HG03095 (cell line): ENCODE results near the gene KRT25.
"Not testable (repeated sequence)": the region's sequence is repeated elsewhere in the genome, so short reads cannot be mapped to it uniquely, and the experiment has no call there.

Experiments used
- ATAC-seq: cut with Tn5 transposase; IDR thresholded peaks from one replicate; pipeline ENCODE4 v1.9.1; 2021; ENCODE audit warnings: moderate library complexity; ENCODE audit not compliant: unreplicated experiment

KRT25 gene

DNA sequence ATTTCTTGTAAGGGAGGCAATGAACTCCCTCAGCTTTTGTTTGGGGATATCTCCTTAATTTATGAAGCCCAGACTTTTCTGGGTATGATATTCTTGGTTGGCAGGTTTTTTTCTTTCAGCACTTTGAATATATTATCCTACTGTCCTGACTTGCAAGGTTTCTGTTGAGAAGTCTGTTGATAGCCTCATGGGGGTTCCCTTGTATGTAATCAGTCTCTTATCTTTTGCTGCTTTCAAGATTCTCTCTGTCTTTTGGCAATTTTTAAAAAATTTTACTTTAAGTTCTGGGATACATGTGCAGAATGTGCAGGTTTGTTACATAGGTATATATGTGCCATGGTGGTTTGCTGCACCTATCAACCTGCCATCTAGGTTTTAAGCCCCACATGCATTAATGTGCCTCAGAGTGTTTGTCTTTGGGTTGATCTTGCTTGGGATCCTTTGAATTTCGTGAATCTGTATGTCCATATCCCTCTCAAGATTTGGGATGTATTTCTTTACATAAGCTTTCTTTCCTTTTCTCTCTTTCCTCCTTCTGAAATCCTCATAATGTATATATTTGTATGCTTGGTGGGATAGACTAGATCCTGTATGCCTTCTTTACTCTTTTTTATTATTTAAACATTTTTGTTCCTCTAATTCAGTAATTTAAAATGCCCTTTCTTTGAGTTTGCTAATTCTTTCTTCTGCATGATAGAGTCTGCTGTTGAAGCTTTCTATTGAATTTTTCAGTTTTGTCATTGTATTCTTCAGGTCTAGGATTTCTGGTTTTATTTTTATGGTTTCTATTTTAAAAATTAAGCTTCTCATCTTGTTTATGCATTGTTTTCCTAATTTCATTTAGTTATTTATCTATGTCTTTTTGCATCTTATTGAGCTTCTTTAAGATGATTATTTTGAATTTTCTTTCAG, 5.2 kb upstream of the KRT25 start:
- no peak for ATAC-seq

GRCh38 chr17:40753804-40754203, 1.3 kb downstream of the KRT25 start:
- no peak for ATAC-seq

DNA sequence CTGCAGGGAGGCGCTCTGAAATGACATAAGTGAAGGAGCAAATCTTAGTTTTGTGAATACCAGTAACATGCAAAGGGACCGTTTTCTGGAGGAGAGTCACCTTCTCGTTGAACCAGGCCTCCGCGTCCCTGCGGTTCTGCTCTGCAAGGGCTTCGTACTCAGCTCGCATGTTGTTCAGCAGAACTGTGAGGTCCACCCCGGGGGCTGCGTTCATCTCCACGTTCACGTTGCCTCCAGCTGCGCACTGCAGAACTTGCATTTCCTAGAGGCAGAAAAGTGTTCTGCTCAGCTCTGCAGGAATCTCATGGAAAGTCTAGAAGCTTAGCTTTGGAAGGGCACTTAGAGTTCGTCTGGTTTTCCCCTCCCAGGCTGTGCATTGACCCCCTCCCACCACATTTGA, 4.1 kb downstream of the KRT25 start:
- no peak for ATAC-seq

DNA sequence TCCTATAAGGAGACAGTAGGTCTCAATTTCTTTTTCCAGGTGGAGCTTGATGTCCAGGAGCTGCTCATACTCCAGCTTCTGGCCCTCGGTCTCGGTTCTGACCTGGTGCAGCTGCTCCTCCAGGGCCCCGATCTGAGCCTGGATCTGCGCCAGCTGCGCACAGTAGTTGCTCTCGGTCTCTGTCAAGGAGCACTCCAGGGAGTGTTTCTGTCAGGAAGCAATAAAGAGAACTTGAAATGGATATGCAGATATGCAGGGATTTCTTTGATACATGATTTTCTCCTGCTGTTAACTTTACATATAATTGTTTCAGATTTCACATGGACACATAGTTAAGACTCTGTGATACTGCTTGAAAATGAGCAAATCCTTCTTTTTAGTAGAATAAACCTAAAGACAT, 4.7 kb downstream of the KRT25 start:
- no peak for ATAC-seq

- not testable (repeated sequence) for ATAC-seq
These were observed 6.5 kb downstream of the KRT25 start for GRCh38 chr17:40748666-40749065.

GRCh38 chr17:40738553-40738952, 16.6 kb downstream of the KRT25 start:
- ATAC-seq = no peak

- no peak for ATAC-seq
These were observed 20.1 kb downstream of the KRT25 start for GRCh38 chr17:40735016-40735415.

DNA sequence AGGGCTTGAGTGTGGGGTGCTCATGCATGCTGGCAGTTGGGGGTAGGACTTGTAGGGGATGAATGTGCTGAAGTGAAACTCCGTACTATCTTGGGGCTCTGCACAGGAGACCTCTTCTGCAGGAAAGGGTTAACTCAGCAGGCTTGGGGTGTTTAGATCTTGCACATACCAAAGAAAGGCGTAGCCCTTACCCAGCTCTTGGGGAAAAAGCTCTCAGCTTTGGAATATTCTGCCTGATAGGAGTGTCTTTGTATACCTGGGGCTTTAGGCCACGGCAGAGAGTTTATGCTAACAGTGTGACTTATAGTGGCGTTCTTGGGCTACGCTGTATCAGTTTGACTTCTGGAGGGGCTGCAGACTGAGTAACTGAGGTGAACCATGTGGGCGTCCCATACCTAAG, 21.1 kb downstream of the KRT25 start:
- ATAC-seq = no peak

DNA sequence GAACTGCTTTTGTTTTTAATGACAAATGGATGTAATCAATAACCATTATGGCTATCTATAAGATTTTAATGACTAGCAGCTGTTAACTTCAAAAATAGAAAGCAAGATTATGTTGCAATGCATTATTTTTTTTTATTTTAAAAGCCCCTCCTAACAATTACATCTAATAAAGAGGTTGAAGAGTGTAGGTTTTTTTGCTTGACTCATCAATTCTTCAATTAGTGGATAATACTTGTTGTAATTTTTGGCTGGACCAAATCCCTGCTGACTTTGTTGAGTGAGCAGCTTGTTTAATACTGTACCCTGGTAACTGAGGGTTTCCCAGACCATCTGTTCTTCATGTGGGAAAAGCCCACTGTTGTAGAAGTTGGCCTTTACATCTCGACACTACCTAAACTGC, 24.2 kb downstream of the KRT25 start:
- ATAC-seq = no peak

- no peak for ATAC-seq
These were observed 27.5 kb downstream of the KRT25 start for GRCh38 chr17:40727447-40728231.

DNA sequence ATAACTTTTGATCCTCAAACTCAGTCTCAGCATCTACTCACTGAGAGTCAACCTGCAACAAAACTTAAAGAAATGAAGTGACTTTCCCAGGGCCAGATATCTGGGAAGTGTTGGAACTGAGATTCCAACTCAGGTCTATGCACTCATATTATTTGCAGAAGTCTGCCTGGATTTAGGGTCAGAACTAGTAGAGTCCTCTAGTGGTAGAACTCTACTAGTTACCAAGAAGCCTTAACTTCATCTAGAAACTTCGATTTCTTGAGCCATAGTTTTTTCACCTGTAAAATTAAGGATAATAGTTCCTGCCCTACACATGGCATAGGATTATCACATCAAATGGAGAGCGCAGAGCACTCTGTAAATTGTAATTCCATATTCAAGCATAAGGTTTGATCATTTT, 28.2 kb downstream of the KRT25 start:
- ATAC-seq = no peak

- ATAC-seq = no peak
These were observed 30.5 kb downstream of the KRT25 start for GRCh38 chr17:40724656-40725055.

DNA sequence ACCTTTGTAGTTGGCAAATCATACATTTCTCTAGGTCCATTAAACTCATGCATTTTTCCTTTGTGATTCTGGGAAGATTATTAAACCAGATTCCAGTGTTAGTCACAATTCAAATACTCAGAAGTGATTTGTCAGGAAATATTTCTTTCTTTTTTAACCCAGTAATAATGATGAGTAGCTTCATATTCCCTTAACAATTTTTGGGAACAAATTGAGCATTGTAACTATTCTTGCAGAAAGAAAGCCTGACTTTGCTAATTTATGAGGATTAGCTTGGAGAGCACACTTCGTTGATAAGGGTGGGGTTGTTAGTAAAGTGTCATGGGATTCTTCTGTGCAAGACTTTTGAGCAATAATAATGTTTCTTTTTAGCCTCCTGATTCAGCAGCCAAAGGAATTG, 32.9 kb downstream of the KRT25 start:
- ATAC-seq = no peak

DNA sequence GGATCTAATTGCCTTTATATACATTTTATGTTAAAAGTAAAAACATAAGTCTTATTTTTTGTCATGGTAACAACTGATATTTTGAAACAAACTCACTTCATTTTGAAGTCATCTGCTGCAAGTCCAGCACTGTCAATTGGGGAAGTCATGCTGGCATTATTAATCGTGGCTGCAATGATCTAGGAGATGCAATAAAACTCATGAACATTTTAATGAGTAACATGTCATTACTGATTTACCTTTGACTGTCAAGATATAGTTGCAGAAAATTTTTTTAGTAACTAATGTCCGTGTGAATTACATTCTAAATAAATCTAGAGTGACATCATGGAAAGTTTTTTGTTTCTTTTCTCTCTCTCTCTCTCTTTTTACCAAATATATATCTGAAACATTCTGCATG, 34.2 kb downstream of the KRT25 start:
- no peak for ATAC-seq

GRCh38 chr17:40718930-40719329, 36.2 kb downstream of the KRT25 start:
- no peak for ATAC-seq

DNA sequence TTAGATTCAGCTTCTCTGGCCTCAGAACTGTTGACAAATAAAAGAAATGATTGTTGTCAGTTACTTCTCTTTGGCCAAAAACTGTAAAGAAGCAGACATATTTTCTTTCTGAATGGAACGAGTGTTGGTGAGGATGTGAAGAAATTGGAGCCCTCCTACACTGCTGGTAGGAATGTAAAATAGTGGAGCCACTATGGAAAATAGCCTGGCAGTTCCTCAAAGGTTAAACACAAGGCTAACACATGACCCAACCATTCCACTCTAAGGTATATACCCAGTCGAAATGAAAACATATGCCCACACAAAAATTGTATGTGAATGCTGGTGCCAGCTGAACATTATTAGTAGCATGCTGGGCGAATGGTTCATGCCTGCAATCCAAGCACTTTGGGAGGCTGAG, 37.4 kb downstream of the KRT25 start:
- no peak for ATAC-seq

GRCh38 chr17:40714473-40714872, 40.7 kb downstream of the KRT25 start:
- no peak for ATAC-seq

- ATAC-seq = no peak
These were observed 47.4 kb downstream of the KRT25 start for GRCh38 chr17:40707745-40708144.

- ATAC-seq = no peak
These were observed 49.5 kb downstream of the KRT25 start for GRCh38 chr17:40705584-40705983.

DNA sequence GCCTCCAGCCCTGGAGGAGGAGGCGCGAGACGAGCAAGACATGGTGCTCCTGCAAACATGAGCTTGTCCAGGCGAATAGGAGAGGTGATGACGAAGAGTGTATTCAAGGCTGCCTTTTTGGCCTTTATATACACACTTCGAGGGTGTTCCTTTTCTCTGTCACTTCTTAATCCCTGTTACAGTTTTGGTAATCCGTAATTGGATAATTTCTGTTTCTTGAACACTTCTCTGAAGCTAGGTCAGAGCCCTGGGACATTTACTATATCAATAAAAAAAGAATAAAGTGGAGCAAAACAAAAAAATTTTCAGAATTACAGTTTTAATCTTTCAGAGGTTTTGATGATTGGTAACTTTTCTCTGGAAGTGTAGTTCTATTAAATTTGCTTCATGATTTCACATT, 51.5 kb downstream of the KRT25 start, which contains the start of gene KRT24:
Gene KRT24, minus strand, starts transcription at position 101 of the 400 bp plus-strand sequence. Its CDS starts 59 bp downstream, at position 42.
- no peak for ATAC-seq

DNA sequence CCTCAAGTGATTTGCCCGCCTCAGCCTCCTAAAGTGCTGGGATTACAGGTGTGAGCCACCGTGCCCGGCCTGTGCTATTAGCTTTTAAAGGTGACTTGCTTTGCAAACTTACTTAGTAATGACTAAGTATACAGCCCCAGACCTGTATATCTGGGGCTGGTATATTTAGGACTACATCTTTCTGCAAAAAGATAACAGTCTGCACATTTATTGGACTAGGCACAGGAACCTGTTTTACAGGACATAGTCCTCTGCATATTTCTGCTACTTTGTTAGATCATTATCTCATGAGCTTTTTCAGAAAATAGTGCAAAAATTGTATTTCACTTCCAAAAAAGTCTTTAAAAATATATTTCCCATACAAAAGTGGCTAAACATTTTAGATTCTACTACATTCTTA, 52.9 kb downstream of the KRT25 start:
- ATAC-seq = no peak

DNA sequence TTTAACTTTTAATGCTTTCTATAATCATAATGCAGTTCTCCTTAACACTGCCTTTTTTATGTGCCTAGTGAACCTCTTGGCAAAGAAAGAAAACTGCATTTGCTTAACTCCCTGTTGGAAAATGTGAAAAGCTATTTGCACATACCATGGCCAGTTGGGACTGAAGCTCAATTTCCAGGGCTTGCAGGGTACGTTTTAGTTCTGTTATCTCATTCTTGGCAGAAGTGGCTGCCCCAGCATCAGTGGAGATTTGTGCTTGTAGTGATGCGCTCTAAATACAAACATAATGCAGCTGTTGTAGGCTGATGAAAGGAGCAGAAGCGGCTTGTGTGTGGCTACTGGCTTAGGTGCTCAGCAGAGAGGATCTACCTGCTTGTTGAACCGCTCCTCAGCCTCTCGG, 55.3 kb downstream of the KRT25 start:
- ATAC-seq = no peak
